ENCODE measurements around the gene NOL12. TPM values are rescaled to one million over a fixed set of nuclear protein-coding genes. Genes with fewer than 3 reads are reported as not detected.
"Not testable (repeated sequence)": the region's sequence is repeated elsewhere in the genome, so short reads cannot be mapped to it uniquely, and the experiment has no call there.

NOL12 gene, protein sequence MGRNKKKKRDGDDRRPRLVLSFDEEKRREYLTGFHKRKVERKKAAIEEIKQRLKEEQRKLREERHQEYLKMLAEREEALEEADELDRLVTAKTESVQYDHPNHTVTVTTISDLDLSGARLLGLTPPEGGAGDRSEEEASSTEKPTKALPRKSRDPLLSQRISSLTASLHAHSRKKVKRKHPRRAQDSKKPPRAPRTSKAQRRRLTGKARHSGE
- 10 to 100 TPM; 15.7 to 31.7 (median 17.5) TPM for polyA plus RNA-seq

DNA sequence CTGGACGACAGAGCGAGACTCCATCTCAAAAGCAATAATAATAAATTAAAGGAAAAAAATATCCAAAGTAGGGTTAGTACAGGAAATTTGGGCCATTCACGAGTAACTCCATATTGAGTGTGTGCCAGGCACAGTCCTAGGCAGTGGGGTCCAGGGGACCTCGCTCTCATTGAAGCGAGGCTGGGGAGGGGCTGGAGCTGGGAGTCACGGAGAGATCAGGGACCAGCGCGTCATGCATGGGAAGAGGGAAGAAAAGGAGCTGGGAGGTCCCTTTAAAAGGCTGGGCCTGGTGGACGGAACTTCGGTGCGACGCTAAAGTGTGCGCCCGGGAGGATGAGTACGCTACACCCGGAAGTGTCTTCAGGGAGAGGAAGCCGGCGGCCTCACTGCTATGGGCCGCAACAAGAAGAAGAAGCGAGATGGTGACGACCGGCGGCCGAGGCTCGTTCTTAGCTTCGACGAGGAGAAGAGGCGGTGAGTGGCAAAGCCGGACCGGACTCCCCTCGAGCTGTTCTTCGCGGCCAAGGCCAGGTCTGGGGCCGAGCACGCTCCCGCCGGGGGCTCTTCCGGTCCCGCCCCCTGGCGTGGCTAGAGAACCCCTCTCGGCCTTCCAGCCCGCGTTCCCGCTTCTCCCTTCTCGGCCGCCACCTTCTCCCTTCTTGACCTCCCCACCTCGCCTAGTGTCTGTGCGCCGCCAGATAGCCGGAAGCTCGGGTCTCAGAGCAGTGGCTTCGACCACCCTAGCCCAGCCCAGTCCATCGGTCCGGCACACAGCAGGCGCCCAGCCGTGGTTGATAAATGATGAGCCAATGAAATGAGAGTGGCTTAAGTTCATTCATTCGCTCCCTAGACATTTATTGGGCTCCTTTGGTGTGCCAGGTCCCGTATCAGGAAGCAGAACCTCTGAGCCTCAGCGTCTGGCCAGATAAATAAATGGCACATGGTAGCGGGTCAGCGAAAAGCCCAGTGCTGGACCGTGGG lies at the start of gene NOL12:
Gene NOL12 (plus strand): TSS at position 342 of the 981 bp plus-strand sequence. CDS start 50 bp downstream, at position 392.
- H3K27ac ChIP-seq (ENCODE audit: low read depth, low read length) = no peak within 1 kb of the TSS
- 2 to 3% (median 2%) methylated on average over 58 to 62 of the region's 62 CpGs for WGBS, 3 donors

GRCh38 chr22:37636949-37637273 lies 49.2 kb upstream of the NOL12 start:
- 60 to 71% (median 66%) methylated on average over 3 of the region's 3 CpGs for WGBS, 3 donors
- no peak overlapping the region for H3K27ac ChIP-seq (ENCODE audit: low read depth, low read length)

GRCh38 chr22:37638391-37639069 lies 47.6 kb upstream of the NOL12 start:
- no peak overlapping the region for H3K27ac ChIP-seq (ENCODE audit: low read depth, low read length)
- WGBS, 3 donors = 47 to 72% (median 48%) methylated on average over 11 of the region's 11 CpGs

- WGBS, 3 donors = 7 to 11% (median 7%) methylated on average over 41 to 57 of the region's 57 CpGs
Observed at GRCh38 chr22:37639070-37639760, 46.9 kb upstream of the NOL12 start, which contains the start of gene SH3BP1. SH3BP1 (plus strand) TSS chr22:37639669; CDS start chr22:37639788, 119 bp downstream.

DNA sequence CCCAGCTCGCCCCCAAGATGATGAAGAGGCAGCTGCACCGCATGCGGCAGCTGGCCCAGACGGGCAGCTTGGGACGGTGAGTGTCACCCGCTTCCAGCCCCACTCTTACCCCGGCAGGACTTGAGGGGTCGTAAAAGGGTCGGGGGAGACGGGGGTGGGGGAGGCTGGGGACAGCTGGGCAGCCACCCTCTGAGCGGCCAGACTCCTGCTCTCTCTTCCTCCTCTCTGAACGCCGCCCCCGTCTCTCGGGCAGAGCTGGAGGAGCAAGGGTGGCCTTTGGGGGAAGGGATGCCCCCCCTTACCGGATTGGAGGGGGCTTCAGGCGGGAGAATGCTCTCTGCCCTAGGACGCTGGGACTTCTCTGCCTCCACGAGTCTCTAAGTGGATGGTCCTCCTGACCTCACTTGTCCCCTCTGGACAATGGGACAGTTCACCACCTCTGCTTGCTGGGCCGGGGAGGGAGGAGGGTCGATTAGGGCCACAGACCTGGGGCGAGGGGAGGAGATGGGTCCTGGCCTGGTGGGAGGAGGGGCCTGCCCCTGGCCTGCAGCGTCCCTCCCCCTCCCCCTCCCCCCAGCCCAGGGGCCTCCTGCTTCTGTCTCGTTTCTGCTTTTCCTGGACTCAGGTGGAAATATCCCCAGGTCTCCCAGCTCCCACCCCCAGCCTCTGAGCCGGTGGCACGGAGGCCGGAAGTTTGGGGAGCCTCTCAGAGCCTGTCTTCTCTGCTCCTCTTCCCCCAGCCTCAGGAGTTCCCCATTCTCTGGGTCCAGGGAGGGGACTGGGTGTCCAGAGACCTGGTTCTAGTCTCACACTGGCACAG lies 46.2 kb upstream of the NOL12 start:
- H3K27ac ChIP-seq (ENCODE audit: low read depth, low read length) = no peak overlapping the region
- WGBS, 3 donors = 6 to 9% (median 6%) methylated on average over 22 to 27 of the region's 27 CpGs

More at GRCh38 chr22:37639070-37639760, 46.9 kb upstream of the NOL12 start, which contains the start of gene SH3BP1:
- no peak within 1 kb of the TSS for H3K27ac ChIP-seq (ENCODE audit: low read depth, low read length)

DNA sequence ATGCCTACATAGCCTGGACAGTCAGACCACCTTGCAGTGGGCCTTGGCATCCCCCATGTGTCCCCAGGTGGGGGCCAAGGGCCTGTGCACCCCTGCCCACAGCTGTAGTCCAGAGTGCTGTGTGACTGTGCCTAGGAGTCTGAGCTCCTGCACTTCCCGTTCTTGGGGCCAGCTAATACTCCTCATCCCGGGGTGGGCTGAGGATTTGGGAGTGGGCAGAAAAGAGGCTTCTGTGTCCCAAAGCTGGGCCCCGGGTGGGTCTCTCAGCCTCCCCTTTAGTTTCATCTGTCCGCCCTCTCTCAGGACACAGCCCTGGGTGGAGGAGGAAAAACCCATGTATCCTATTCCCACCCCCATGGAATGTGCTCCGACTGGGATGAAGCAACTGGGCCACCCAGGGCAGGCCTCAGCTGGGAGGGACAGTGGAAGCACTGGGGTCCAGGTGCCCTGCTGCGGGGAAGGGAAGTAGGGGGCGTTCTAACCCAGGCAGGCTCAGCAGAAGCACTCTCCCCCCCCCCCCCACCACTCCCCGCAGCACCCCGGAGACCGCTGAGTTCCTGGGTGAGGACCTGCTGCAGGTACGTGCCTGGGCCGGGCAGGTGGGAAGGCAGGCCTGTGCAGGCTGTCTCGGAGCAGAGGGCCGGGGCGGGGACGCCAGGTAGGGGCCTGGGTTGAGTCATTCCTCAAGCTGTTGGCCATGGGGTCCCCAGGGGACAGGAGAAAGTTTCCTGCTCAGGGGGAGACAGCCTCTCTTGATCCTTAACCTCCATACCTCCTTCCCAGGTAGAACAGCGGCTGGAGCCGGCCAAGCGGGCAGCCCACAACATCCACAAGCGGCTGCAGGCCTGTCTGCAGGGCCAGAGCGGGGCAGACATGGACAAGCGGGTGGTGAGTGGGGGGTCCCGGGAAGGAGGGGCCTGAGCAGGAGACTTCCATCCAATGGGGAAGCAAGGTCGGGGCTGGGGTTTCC lies 45.3 kb upstream of the NOL12 start:
- no peak overlapping the region for H3K27ac ChIP-seq (ENCODE audit: low read depth, low read length)
- WGBS, 3 donors = 68 to 77% (median 71%) methylated on average over 18 to 24 of the region's 24 CpGs

DNA sequence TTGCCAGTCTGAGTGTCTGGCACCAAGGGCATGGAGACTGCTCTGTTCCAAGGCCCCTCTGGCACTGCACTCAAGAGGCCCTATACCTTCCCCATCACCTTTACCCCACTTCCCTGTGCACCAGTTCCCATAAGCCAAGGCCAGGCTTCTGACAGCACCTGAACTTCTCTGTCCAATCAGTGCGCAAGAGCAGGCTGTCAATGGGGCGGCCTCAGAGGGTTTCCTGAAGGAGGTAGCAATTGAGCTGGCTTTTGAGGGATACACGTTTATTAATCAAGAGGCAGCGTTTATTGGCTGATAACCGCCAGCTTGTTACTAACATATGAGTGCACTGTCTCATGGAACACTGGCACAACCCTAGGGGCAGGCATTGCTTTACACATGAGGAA lies 44.6 kb upstream of the NOL12 start:
- 66 to 94% (median 94%) methylated on average over 5 of the region's 5 CpGs for WGBS, 3 donors

DNA sequence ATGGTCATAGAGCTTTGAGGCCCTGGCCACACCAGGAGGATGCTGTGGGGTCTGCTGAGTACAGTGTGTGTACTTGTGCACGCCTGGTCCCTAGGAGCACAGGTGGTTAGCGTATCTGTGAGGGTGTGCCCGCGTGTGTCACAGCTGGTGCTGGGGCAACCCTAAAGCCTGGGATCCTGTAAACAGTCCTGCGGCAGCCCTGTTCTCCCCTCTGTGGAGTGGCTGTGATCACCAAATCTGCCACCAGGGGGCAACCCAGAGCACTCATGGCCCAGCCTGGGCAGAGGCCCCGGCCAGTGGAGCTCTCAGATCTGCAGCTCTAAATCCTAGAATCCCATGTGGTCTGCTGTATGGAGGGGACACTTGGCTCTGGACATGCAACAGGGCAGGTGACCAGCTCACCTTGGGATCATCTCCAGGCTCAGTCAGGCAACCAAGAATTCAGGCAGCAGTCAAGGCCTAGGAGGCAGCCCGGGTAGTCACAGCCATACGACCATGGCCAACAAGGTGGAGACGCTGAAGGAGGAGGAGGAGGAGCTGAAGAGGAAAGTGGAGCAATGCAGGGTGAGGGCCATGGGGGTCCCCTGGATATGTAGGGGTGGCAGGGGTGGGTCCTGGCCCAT lies 42.8 kb upstream of the NOL12 start:
- 30 to 33% (median 32%) methylated on average over 9 of the region's 9 CpGs for WGBS, 3 donors
- H3K27ac ChIP-seq (ENCODE audit: low read depth, low read length) = no peak overlapping the region

More for the DNA sequence above, 44.6 kb upstream of the NOL12 start:
- no peak overlapping the region for H3K27ac ChIP-seq (ENCODE audit: low read depth, low read length)

GRCh38 chr22:37647317-37647716 lies 38.8 kb upstream of the NOL12 start:
- H3K27ac ChIP-seq (ENCODE audit: low read depth, low read length) = no peak overlapping the region
- 93 to 99% (median 95%) methylated on average over 9 of the region's 9 CpGs for WGBS, 3 donors

GRCh38 chr22:37647928-37648327 lies 38.2 kb upstream of the NOL12 start:
- no peak overlapping the region for H3K27ac ChIP-seq (ENCODE audit: low read depth, low read length)
- WGBS, 3 donors = 68 to 93% (median 83%) methylated on average over 9 of the region's 9 CpGs

GRCh38 chr22:37650463-37651136 lies 35.5 kb upstream of the NOL12 start:
- H3K27ac ChIP-seq (ENCODE audit: low read depth, low read length) = no peak overlapping the region
- 94 to 96% (median 96%) methylated on average over 17 of the region's 17 CpGs for WGBS, 3 donors

GRCh38 chr22:37654563-37655251 lies 31.4 kb upstream of the NOL12 start:
- 70 to 86% (median 78%) methylated on average over 13 to 14 of the region's 14 CpGs for WGBS, 3 donors
- H3K27ac ChIP-seq (ENCODE audit: low read depth, low read length) = no peak overlapping the region

DNA sequence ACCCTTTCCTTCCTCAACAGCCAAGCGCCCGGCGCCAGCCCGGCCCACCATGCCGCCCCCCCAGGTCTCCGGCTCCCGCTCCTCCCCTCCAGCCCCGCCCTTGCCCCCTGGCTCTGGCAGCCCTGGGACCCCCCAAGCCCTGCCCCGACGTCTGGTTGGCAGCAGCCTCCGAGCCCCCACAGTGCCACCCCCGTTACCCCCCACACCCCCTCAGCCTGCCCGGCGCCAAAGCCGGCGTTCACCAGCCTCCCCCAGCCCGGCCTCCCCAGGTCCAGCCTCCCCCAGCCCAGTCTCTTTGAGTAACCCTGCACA lies 30.9 kb upstream of the NOL12 start:
- H3K27ac ChIP-seq (ENCODE audit: low read depth, low read length) = no peak overlapping the region
- 65 to 81% (median 67%) methylated on average over 10 to 17 of the region's 17 CpGs for WGBS, 3 donors

DNA sequence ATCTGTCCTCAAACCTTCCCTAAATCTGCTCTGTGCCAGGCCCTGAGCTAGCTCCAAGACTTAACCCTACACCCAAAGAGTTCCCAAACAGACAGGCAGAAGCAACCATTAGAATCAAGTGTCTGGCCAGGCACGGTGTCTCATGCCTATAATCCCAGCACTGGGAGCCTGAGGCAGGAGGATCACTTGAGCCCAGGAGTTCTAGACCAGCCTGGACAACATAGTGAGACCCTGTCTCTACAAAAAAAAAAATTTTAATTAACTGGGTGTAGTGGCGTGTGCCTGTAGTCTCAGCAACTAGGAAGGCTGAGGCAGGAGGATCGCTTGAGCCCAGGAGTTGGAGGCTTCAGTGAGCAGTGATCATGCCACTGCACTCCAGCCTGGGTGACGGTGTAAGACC lies 29.6 kb upstream of the NOL12 start:
- H3K27ac ChIP-seq (ENCODE audit: low read depth, low read length) = not testable (repeated sequence)
- 91 to 99% (median 97%) methylated on average over 4 of the region's 4 CpGs for WGBS, 3 donors

- no peak overlapping the region for H3K27ac ChIP-seq (ENCODE audit: low read depth, low read length)
- 8 to 11% (median 10%) methylated on average over 6 of the region's 6 CpGs for WGBS, 3 donors
Observed at GRCh38 chr22:37657590-37658132, 28.5 kb upstream of the NOL12 start.
